ENCODE measurements around the gene FSTL4.
"Not testable (repeated sequence)": the region's sequence is repeated elsewhere in the genome, so short reads cannot be mapped to it uniquely, and the experiment has no call there.

FSTL4 gene

DNA sequence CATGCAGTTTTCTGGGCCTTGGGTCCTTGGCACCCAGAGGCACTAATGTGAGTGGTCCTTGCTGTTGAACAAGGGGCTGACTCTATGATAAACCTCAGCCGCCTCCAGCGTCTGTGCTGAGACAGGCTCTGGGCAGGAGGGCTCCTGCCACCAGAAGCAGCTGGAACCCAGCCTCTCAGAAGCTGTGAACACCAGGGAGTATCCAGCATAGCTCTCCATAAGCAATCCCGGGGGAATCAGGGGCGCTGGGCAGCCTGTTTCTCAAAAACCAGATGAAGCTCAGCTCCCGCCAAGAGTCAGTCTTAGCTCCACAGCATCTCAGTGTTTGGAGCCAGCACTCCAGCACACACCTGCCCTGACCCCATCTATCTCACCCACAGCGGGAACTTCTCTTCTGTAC, 390.3 kb downstream of the FSTL4 start:
- DNase-seq (ENCODE audit: low read depth) = no peak

DNA sequence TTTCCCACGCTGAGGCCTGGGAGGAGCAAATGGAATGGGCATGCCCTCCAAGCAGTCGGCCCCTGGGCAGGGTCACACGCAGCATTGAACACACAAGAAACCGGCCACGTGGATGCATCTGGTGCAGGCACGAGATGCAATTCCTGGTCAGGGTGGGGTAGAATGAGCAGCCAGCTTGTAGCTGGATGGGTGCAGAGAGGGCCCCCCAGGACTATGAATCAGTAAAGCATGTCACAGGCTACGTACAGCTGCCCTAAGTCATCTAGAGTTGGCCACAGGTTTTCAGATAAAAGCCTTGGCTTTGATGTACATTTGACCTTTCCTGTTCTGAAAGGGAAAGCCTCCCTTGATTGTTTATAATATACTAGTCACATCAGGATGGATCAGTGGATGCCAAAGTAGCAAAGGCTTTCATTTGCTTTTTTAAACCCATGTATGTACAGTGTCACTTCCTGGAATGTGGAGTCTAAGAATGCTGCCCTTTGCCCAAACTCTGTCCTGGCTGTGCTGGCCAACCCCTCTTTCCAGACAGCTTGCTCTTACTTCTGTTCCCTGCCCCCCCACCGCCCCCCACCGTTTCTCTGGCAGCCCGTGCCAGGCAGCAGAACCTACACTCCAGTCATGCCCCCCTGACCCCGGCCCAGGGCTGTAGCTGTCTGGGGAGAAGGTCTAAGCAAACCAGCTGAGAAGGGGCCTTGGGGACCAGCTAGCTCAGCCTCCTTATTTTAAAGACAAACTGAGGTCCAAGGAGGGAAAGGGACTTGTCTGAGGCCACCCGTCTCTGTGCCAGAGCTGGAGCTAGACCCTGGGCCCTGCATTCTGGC, 391.3 kb downstream of the FSTL4 start:
- DNase-seq (ENCODE audit: low read depth) = peak; percentile 60

DNA sequence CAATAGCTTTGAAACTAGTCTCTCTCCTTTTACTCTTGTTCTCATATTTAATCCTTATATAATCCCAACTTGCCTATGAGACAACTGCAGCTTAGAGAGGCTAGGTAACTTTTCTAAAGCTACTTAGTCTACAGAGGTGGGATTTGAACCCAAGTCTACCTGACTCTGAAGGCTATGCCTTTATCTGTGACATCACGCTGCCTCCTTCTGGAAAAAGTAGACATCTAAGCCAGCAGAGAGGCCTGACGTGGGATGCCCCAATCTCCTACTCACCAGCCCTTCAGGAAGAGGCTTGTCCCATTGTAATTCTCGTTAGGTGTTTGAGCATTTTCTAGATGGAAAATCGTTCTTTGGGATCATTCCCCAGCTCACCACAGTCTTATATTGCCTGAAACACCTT, 393.0 kb downstream of the FSTL4 start:
- no peak for DNase-seq (ENCODE audit: low read depth)

DNA sequence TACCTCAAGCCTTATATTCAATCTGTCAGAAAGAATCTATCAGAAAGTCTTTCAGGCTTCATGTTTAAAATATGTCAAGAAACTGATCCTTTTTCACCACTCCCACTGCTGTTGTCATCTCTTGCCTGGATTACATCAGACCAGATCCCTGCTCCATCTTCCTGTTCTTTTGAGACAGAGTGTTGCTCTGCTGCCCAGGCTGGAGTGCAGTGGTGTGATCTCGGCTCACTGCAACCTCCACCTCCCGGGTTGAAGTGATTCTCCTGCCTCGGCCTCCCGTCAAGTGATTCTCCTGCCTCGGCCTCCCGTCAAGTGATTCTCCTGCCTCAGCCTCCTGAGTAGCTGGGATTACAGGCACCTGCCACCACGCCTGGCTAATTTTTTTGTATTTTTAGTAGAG, 396.2 kb downstream of the FSTL4 start:
- DNase-seq (ENCODE audit: low read depth) = peak; percentile 8

DNA sequence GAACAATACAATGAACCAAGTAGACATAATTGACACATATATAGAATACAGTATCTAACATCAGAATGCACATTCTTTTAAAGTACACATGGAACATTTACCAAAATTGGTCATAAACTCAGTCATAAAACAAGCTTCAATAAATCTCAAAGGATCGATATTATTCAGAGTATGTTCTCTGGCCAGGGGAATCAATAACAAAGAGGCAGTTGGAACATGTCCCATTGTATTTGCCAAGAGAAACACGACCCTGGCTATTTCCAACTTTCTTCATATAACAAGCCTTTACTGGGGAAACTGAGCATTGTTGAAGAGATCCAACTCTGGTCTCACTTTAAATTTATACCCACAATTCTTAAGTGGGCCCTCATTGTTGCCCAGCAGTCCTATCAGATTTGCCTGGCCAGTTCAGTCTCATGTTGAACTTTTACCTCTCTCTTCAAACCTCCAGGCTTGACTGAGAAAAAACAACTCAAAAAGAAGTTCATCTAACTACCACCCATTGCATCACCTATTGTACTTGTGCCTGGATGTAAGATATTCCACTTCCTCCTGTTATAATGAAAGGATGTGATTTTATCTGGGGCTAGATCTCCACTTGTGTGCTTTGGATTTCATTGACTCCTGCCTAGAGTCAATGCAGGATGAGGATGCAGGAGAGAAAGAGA, 398.1 kb downstream of the FSTL4 start:
- DNase-seq (ENCODE audit: low read depth) = no peak

DNA sequence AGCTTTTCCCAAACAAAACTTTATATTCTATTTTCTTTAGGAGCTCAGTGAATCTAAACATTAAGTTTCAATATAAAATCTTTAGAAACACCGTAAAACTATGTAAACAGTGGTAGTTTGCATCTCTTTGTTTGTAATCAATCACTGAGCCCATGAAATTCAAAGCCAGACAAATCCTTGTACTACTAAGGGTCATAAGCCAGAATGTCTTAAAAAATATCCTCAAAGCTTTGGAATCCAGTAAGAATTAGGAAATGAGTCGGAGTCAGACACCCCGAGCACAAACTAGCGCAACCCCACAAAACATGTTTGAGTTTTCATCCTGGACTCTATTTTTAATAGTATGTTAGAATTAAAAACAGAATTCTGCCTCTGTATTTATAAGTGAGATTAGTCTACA, 406.7 kb downstream of the FSTL4 start:
- DNase-seq (ENCODE audit: low read depth) = peak; percentile 6

DNA sequence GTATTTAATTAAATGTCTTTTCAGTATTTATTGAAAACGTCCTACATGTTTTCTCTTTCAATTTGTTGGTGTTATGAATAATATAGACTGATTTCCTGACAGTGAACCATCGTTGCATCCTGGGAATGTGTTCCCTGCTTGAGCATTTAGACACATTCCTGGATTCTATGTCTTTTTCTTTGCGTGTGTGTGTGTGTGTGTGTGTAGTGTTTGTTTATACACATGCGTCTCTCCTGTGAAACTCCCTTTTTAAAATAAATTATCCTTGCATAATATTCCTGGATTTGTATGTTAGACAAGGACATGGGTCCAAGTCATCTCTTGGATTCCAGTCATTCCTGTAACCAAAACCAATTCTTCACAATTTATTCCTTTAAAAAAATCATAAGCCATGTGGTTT, 407.1 kb downstream of the FSTL4 start:
- peak; percentile 21 for DNase-seq (ENCODE audit: low read depth)

DNA sequence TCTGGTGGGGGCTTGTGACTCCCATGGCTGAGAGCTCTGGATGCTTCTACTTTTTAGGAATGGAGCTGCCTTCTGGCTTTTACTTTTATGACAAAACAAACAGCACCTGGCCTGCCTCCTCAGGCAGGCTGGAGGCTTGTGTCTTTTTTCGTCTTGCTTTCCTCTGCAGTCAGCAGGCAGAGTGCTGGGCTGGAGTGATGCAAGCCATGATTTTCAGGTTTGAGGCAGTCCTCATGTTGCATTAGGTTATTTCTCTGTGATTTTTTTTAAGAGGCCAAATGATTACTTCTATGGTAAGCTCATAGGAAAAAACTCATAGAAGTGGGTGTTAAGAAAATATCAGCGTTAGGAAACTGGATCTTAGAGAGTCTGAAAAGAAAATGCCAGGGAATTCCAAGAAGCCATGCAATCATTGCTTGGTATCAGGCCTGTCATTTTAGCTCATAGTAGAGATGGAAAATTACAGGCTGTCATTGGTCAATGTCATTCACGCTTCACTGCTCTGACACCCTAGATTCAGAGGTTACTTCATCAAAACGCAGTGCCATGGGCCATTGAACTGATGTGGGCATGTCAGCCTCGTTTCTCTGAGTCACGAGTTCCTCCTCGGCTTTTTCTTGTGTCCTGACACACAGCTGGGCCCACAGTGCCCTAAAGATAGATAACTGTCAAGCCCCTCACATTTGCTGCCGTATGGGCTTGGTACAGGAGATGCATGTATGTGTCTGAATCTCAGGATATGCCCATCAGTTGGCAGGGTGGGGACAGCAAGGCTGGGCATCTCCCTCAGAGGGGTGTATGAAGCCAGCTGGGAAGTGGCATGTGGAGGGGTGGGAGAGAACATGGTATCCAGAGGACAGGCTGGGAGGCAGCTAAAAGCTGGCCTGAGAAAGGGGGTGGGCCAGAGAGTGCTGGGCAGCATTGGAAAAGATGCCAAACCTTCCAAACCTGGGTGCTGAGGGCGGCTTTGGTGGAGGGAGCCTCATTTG, 408.7 kb downstream of the FSTL4 start:
- no peak for DNase-seq (ENCODE audit: low read depth)

DNA sequence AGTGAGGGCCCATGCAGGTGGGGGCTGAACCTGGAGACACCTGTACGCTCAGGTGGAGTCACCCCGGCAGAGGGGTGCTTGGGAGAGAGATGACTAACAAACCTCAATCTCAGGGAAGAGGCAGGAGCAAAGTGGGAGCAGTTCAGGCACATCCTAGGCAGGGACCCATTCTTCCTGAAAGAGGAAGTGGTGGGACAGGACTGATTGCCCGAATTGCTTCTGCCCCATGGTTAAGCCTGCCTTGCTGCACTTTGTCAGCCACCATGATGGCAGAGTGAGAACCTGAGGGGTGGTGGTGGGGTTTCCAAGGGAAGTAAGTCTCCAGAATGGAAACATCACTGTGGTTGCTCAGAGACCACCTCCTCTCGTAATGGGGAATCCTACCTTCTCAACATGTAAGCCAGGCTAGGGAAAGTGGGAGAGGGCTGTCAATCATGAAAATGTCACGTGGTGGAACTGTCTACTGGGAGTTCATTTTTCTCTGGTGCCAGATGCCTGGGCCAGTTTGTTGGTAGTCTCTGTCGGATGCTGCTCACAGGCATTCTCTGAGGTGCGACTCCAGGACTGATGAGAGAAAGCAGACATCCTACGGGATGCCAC, 410.2 kb downstream of the FSTL4 start:
- no peak for DNase-seq (ENCODE audit: low read depth)

DNA sequence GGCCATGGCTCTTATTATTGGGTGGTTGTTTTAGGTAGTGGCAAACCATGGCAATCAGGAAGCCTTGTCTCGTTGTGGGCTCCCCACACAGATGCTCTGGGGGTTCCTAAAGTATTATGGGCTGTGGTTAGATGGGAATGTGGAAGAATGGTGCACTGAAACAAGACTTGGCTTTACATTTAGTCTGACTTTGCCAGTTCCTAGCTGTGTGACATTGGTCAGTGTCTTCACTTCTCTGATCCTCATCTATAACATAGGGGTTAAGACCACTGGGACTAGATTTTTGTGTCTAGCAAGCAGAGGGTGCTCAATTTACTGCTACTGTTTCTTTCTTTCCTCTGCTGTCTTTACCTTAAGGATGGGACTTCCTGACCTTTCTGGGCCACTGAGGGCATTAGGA, 411.0 kb downstream of the FSTL4 start:
- DNase-seq (ENCODE audit: low read depth) = no peak

DNA sequence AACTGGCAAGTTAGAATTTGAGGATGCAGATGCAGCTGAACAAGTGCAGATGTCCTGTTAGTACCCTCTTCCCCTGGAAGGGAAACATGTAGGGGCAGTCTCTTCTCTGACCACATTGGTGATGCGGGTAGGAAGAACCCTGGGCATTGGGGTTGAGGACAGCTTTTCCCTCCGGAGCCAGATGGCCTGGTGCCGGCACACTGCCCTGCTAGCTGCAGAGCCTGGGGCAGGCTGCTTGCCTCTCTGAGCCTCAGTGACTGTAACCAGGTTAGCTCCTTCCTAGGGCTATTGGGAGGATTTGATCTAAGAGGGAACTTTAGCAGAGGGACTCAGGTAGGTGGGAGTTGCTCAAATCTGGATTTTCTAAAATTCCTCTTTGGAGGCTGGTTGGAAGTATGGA, 412.1 kb downstream of the FSTL4 start:
- no peak for DNase-seq (ENCODE audit: low read depth)

DNA sequence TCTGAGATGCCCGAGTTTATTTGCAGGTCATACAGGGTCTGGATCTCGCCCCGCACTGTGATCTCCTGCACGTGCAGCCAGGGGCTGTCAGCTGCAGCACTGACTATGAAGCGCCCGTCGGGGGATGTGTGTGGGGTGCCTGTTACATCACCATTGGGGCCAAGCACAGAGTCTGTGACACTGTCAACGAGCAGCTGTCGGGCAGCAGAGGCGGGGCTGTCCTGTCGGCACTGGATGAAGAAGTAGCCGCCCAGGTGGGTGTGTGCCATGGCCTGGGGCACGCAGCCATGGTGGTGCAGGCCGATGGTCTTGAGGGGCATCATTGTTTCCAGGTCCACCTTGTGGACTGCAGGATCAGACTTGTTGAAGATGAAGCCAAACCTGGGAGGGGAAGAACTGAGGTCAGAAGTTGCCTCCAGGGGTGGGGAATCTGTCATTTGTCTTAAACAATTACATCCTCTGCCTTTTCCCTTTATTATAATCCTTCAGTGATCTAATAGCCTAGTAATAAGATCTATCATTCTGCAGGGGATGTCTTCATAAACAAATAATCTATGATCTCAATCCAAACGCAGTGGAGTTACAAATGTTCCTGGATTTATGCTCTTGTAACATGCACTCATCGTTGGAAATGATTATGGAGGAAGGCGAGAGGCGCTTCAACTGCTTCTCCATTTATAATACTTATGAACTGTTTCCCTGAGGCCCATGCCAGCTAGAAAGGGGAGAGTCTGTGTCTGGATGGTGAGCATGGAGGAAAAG, 412.7 kb downstream of the FSTL4 start:
- DNase-seq (ENCODE audit: low read depth) = no peak

DNA sequence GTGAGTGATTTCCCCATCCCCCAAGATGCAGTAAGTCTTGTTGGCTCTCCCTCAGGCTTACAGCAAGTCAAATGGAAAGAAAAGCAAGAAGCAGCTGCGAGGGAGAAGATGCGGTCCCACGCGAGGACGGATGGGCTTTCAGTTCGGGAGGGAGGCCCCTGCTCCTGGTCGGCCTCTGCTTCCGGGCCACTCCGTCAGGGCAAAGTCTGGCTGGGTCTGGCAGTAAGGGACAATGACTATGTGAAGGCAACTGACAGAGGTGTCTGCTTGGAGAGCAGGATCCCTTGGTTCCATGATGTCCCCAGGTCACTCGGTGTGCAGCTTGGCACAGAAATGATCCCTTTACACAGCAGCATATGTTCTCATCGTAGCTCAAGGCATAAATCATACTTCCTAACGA, 413.8 kb downstream of the FSTL4 start:
- DNase-seq (ENCODE audit: low read depth) = no peak

DNA sequence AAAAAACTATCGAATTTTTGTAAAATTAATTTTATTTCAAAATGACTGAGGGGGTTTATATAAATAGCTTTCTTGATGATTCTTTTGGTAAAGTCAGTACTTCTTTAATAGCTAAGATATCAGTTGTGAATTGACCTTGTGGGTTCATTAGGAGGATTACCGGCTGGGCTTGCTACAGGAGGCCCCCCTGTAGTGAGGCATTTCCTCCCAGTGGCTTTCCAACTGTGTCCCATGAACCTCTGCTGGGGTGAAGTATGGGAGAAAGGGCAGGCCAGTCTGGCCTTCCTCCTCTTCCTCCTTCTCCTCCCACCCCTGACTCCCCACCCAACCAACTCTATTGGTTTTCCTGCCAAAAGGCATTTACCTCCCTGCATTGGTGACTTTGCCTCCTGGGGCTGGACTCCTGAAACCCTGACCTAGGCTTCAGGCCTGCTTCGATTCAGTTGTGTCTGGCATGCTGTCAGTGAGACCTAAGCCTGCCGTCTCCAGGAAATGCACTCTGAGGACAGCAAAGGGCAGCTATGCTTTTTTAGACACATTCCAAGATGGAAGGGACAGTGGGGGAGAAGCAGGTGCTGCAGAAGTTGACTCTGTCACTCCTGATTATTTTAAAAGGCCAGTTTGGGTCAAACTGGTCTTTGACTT, 415.8 kb downstream of the FSTL4 start:
- DNase-seq (ENCODE audit: low read depth) = no peak

DNA sequence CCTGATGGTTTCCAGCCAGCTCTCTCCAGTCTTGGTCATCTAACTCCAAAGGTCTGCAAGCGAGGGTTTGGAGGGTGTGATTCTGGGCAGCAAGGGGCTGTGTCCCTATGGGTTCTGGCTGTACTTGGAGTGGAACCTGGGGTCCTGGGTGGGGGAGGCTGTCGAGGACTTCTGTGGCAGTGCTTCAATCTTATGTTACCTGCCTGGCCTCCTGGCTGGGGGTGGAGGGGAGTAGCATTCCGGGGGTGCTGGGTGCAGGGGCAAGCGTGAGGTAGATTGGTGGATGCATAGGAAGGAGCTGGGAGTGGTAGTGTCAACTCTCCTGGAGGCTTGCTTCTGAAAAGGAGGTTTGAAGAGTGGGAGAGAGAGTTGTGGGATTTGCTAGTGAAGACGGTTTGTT, 417.1 kb downstream of the FSTL4 start:
- DNase-seq (ENCODE audit: low read depth) = no peak

DNA sequence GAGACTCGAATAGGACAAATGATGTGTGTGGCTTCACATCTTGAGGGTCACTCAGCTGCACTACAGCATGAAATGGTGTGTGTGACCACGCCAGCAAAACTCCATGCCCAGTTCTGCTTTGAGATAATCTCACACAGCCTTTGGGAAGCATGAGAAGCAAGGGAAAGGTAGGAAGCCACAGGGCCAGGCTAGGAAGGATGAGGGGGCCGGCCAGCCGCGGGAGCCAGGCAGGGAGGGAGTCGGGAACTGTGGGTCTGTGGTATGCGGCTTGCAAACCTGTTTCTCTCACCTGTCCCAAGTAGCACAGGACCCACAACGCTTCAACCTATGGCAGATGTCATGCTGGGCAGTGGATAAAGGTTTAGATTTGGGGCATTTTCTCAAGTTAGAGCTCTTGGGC, 418.5 kb downstream of the FSTL4 start:
- no peak for DNase-seq (ENCODE audit: low read depth)

DNA sequence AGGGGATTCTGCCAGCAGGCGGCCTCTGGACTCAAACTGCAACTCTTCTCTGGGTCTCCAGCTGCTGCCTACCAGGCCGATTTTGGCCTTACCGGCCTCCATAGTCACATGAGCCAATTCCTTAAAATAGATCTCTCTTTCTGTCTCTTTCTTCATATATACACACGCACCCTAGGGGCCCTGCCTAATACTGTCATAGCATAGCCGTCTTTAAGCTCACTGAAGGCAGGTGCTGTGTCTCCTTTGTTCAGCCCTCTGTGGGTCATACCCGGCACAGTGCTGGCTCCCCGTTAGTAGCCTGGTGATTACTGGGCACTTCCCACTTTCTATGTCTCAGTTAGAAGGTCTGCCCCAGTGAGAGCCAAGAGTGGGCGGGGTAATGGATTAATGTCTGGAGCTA, 419.6 kb downstream of the FSTL4 start:
- DNase-seq (ENCODE audit: low read depth) = no peak

DNA sequence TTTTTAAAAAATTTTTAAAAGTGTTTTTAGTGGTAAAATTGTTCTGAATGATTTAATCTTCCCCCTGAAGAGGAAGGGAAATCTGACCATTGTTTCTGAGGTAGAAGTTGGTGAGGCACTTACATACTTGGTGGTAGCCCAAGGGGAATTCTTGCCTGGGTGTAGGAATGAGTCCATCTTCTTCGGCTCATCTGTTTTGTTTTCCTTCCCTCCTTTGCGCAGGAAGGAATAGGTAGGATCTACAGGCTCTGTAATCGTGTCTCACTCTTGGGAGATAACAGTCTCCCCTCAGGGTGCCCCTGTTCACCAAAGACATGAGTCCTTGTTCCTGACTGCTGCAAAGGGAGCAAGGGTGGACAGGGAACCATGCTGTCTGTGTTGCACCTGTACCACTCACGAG, 422.5 kb downstream of the FSTL4 start:
- no peak for DNase-seq (ENCODE audit: low read depth)

DNA sequence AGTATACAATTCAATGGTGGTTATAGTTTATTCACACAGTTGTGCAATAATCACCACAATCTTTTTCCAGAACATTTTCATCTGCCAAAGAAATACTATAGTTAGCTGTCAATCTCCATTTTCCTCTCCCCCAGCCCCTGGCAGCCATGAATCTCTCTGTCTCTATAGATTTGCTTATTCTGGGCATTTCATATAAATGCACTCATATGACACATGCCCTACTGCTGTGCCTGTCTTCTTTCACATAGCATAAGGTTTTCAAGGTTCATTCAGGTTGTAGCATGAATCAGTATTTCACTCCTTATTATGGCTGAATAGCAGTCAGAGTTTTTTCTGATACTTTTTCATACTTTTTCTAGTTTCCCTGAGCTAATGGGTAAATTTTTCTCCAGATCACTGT, 432.9 kb downstream of the FSTL4 start:
- DNase-seq (ENCODE audit: low read depth) = no peak

DNA sequence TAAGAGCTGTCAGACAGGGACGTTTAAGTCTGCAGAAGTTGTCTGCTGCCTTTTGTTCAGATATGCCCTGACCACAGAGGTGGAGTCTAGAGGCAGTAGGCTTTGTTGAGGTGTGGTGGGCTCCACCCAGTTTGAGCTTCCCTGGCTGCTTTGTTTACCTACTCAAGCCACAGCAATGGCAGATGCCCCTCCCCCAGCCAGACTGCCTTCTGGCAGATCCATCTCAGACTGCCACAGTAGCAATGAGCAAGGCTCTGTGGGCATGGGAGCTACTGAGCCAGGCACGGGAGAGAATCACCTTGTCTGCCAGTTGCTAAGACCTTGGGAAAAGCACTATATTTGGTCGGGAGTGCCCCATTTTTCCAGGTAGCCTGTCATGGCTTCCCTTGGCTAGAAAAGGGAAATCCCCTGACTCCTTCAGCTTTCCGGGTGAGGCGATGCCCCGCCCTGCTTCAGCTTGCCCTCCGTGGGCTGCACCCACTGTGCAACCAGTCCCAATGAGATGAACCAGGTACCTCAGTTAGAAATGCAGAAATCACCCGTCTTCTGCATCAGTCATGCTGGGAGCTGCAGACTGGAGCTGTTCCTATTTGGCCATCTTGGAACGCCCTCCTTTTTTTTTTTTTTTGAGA, 441.5 kb downstream of the FSTL4 start:
- DNase-seq (ENCODE audit: low read depth) = not testable (repeated sequence)
